HCT116 (cell line): ENCODE results near the gene APPL2. TPM values are rescaled to one million over a fixed set of nuclear protein-coding genes. Genes with fewer than 3 reads are reported as not detected.
A peak's percentile ranks its signal among the peaks of the same experiment; 100 is the strongest.

Source experiments
- ATAC-seq: fragments of 200-7000 bp; cut with Tn5 transposase; 2 replicates; pipeline ENCODE4 v1.9.1; 2020; ENCODE audit warnings: mild to moderate bottlenecking, moderate library complexity
- BruUV-seq: library from RNA; stranded (reverse); fragments of 400-500 nt; replicated peaks from 2 replicates; lab custom pipeline; 2021; lab: Mats Ljungman, UMichigan
- CTCF ChIA-PET: fragments of 300-600 bp; sonication (Branson Sonifier 250); formaldehyde crosslinking; loops from one replicate; lab custom pipeline; 2021; ENCODE audit warnings: antibody characterized with exemption; lab: Charles Lee
- POLR2A ChIA-PET: fragments of 300-600, 350-600 bp; sonication (Branson Sonifier 250); formaldehyde crosslinking; loops from one replicate; lab custom pipeline; 2021; ENCODE audit warnings: antibody characterized with exemption; lab: Charles Lee
- RAD21 ChIA-PET, 2 experiments: fragments of 300-600 bp; sonication (Branson Sonifier 250); formaldehyde crosslinking; loops; one replicate each; lab custom pipeline; 2023; ENCODE audit warnings: low total read pairs in 2 of 2; ENCODE audit not compliant: uncharacterized antibody in 2 of 2, unreplicated experiment in 2 of 2, low non-redundant PET in 1 of 2; lab: Charles Lee
- DNase-seq: peaks from one replicate; pipeline ENCODE4 v3.0.0-alpha.2; 2010; ENCODE audit warnings: low read depth, low spot score
- H2AFZ ChIP-seq: fragments of 200-600 bp; shearing (Covaris generic), sonication (generic); 2 replicates; pipeline ENCODE4 v1.6.1; 2017; ENCODE audit warnings: low read depth, mixed run types, mixed read lengths, antibody characterized with exemption, low read length; ENCODE audit not compliant: poor library complexity, severe bottlenecking
- H3K27ac ChIP-seq: 2 replicates; pipeline ENCODE4 v1.5.1; 2012; ENCODE audit warnings: low read depth, low read length
- H3K27me3 ChIP-seq: fragments of 200-600 bp; sonication (generic); 2 replicates; pipeline ENCODE4 v1.6.1; 2016; ENCODE audit warnings: mixed run types, low read length, mixed read lengths; ENCODE audit not compliant: insufficient read depth
- H3K36me3 ChIP-seq, 2 experiments: fragments of 200-500 bp in 1 of 2; fragments of 200-600 bp in 1 of 2; sonication (Bioruptor generic) in 1 of 2; sonication (generic) in 1 of 2; 2 replicates each; pipeline versions ENCODE4 v1.5.1 to v1.6.1; 2014 to 2016; ENCODE audit warnings: low read length in 2 of 2, inconsistent platforms in 1 of 2, mixed read lengths in 1 of 2, mixed run types in 1 of 2; ENCODE audit not compliant: insufficient read depth in 2 of 2, control insufficient read depth in 1 of 2
- H3K4me1 ChIP-seq, 2 experiments: fragments of 200-600 bp in 1 of 2; sonication (generic) in 1 of 2; 2 replicates each; pipeline versions ENCODE4 v1.5.1 to v1.6.1; 2012 to 2017; ENCODE audit warnings: low read length in 2 of 2, inconsistent platforms in 1 of 2, mild to moderate bottlenecking in 1 of 2, mixed read lengths in 1 of 2, mixed run types in 1 of 2, moderate library complexity in 1 of 2; ENCODE audit not compliant: insufficient read depth in 2 of 2, control insufficient read depth in 1 of 2
- H3K4me2 ChIP-seq: fragments of 200-600 bp; sonication (generic); 2 replicates; pipeline ENCODE4 v1.6.1; 2017; ENCODE audit warnings: mixed run types, low read length, mixed read lengths
- H3K4me3 ChIP-seq, 2 experiments: fragments of 200-600 bp in 1 of 2; sonication (generic) in 1 of 2; replicated peaks in 1 of 2; 2 replicates each; pipeline ENCODE4 v1.5.1; 2011 to 2016; ENCODE audit warnings: low read length in 2 of 2, control low read depth in 1 of 2, low read depth in 1 of 2, mild to moderate bottlenecking in 1 of 2, mixed read lengths in 1 of 2, mixed run types in 1 of 2
- H3K79me2 ChIP-seq: fragments of 200-600 bp; sonication (generic); 2 replicates; pipeline ENCODE4 v1.6.1; 2017; ENCODE audit warnings: mild to moderate bottlenecking, mixed run types, low read length, moderate library complexity, mixed read lengths; ENCODE audit not compliant: insufficient read depth
- H3K9ac ChIP-seq: fragments of 200-600 bp; sonication (generic); 2 replicates; pipeline ENCODE4 v1.6.1; 2016; ENCODE audit warnings: low read length, mixed read lengths
- H3K9me2 ChIP-seq: fragments of 200-600 bp; sonication (generic), shearing (Covaris generic); 2 replicates; pipeline ENCODE4 v1.6.1; 2017; ENCODE audit warnings: mixed run types, mild to moderate bottlenecking, moderate library complexity; ENCODE audit not compliant: insufficient read depth
- H3K9me3 ChIP-seq, 2 experiments: fragments of 200-500 bp in 1 of 2; fragments of 200-600 bp in 1 of 2; sonication (Bioruptor generic) in 1 of 2; sonication (generic) in 1 of 2; 2 replicates each; pipeline ENCODE4 v1.6.1; 2014 to 2017; ENCODE audit warnings: low read length in 2 of 2, mixed read lengths in 2 of 2, inconsistent platforms in 1 of 2, low read depth in 1 of 2, mild to moderate bottlenecking in 1 of 2, mixed run types in 1 of 2, moderate library complexity in 1 of 2; ENCODE audit not compliant: control insufficient read depth in 1 of 2, insufficient read depth in 1 of 2
- H4K20me1 ChIP-seq: fragments of 200-600 bp; sonication (generic), shearing (Covaris generic); 2 replicates; pipeline ENCODE4 v1.6.1; 2017; ENCODE audit warnings: mixed run types, mild to moderate bottlenecking, moderate library complexity; ENCODE audit not compliant: insufficient read depth
- CBX3 ChIP-seq: IDR thresholded peaks from 2 replicates; pipeline ENCODE4 v1.6.1; 2012; ENCODE audit warnings: low read depth
- CEBPB ChIP-seq: IDR thresholded peaks from 2 replicates; pipeline ENCODE4 v1.6.1; 2012; ENCODE audit warnings: low read depth
- CTCF ChIP-seq, 3 experiments: fragments of 200-600 bp in 1 of 3; sonication (generic) in 1 of 3; IDR thresholded peaks in 2 of 3; conservative IDR thresholded peaks in 1 of 3; 2 replicates each; pipeline ENCODE4 v1.5.1; 2012 to 2017; ENCODE audit warnings: low read depth in 2 of 3, low read length in 2 of 3, antibody characterized with exemption in 1 of 3, borderline replicate concordance in 1 of 3, control low read depth in 1 of 3, mild to moderate bottlenecking in 1 of 3, mixed read lengths in 1 of 3, mixed run types in 1 of 3, moderate library complexity in 1 of 3; ENCODE audit not compliant: insufficient read depth in 1 of 3
- EZH2phosphoT487 ChIP-seq: fragments of 200-600 bp; IDR thresholded peaks from 2 replicates; pipeline ENCODE4 v1.6.1; 2018; ENCODE audit warnings: antibody characterized with exemption, borderline replicate concordance
- FOSL1 ChIP-seq: IDR thresholded peaks from 2 replicates; pipeline ENCODE4 v1.6.1; 2012; ENCODE audit warnings: low read depth
- POLR2A ChIP-seq: IDR thresholded peaks from 2 replicates; pipeline ENCODE4 v1.7.0; 2011; ENCODE audit warnings: borderline replicate concordance; ENCODE audit not compliant: insufficient read depth, insufficient read length; ENCODE audit errors: extremely low read depth
- POLR2AphosphoS5 ChIP-seq: IDR thresholded peaks from 2 replicates; pipeline ENCODE4 v1.6.1; 2011; ENCODE audit warnings: mild to moderate bottlenecking, low read depth, low read length, moderate library complexity
- RAD21 ChIP-seq: IDR thresholded peaks from 2 replicates; pipeline ENCODE4 v1.6.1; 2012; ENCODE audit warnings: low read depth, mild to moderate bottlenecking
- SP1 ChIP-seq: IDR thresholded peaks from 2 replicates; pipeline ENCODE4 v1.6.1; 2012; ENCODE audit warnings: low read depth
- ZFX ChIP-seq: fragments of 450-650 bp; IDR thresholded peaks from 2 replicates; pipeline ENCODE4 v1.6.1; 2017
- ZNF274 ChIP-seq: fragments of 200-500 bp; sonication (Bioruptor generic); IDR thresholded peaks from 2 replicates; pipeline ENCODE4 v1.6.1; 2014; ENCODE audit warnings: mild to moderate bottlenecking, low read depth, low read length, inconsistent platforms
- intact Hi-C: fragments of 100-400 bp; cut with micrococcal nuclease; formaldehyde crosslinking; loops from 2 replicates; pipeline ENCODE4 v1.10.0; 2022
- total RNA-seq: library from RNA; stranded (reverse); gene quantifications from one replicate; pipeline ENCODE4 v1.2.1, GENCODE V29; 2021; ENCODE audit not compliant: unreplicated experiment
- TF ChIP-seq, protein P1 (sequence below): IDR thresholded peaks from 2 replicates; pipeline ENCODE4 v1.6.1; 2011; ENCODE audit warnings: mild to moderate bottlenecking, low read length, moderate library complexity; ENCODE audit not compliant: insufficient replicate concordance; ENCODE audit errors: extremely low read depth
- TF ChIP-seq, protein P2 (sequence below): IDR thresholded peaks from 2 replicates; pipeline ENCODE4 v1.6.1; 2012; ENCODE audit warnings: low read depth

APPL2 gene
- total RNA-seq, 1 experiment from 2014 or later: 22.6 TPM

DNA sequence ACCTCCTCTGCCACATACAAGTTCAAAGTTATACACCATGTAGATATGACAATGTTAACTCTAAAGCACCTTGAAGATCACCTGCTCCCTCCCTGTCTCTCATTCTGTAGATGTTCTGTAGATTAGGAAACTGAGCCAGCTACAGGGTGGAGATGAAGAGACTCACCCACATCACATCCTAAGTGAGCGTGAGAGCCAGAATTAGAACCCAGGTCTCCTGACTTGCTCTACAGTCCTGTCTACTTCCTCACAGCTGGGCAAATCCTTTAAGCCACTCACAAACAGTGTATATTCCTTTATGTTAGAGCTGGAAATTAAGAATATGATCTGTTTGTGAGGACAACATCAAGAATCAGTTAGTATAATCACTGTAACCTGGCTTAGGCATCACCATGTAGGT lies 1.8 kb downstream of the APPL2 start:
- intact Hi-C loops: no loop called here
- Histone ChIP-seq H3K4me3 (no peak overlapping the region), H3K27me3 (no peaks in the 10 kb centered on the region), H3K36me3 (no peaks in the 10 kb centered on the region), H3K4me1 (peaks cover 5 to 16% of the 10 kb centered on the region in 2 experiments; a peak in 3 of 4 replicates), H2AFZ (no peak overlapping the region), H3K9me2 (no peaks in the 10 kb centered on the region), H3K27ac (no peak overlapping the region), H3K9me3 (no peaks in the 10 kb centered on the region), H3K79me2 (no peaks in the 10 kb centered on the region; the same call in 1 of the 2 replicates), H3K9ac (no peak overlapping the region), H4K20me1 (no peaks in the 10 kb centered on the region), H3K4me2 (peak overlapping the region; percentile 89)
- ChIA-PET RAD21 (no interaction called here), CTCF (no interaction called here), POLR2A (no interaction called here)
- TF ChIP-seq ZNF274: no peak
- no peak for TF ChIP-seq CTCF (IDR thresholded peaks at IDR 0.05 in 2 of 3, conservative IDR thresholded peaks at IDR 0.05 in 1 of 3; ENCODE audit: borderline replicate concordance in 1 of 3, insufficient read depth in 1 of 3, low read depth in 2 of 3, low read length in 2 of 3)
- no peak for TF ChIP-seq CEBPB
- TF ChIP-seq, protein P1, sequence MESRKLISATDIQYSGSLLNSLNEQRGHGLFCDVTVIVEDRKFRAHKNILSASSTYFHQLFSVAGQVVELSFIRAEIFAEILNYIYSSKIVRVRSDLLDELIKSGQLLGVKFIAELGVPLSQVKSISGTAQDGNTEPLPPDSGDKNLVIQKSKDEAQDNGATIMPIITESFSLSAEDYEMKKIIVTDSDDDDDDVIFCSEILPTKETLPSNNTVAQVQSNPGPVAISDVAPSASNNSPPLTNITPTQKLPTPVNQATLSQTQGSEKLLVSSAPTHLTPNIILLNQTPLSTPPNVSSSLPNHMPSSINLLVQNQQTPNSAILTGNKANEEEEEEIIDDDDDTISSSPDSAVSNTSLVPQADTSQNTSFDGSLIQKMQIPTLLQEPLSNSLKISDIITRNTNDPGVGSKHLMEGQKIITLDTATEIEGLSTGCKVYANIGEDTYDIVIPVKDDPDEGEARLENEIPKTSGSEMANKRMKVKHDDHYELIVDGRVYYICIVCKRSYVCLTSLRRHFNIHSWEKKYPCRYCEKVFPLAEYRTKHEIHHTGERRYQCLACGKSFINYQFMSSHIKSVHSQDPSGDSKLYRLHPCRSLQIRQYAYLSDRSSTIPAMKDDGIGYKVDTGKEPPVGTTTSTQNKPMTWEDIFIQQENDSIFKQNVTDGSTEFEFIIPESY: no peak
- TF ChIP-seq RAD21: no peak
- no peak for TF ChIP-seq EZH2phosphoT487
- TF ChIP-seq POLR2AphosphoS5: no peak
- TF ChIP-seq ZFX: no peak
- no peak for TF ChIP-seq CBX3
- TF ChIP-seq FOSL1: no peak
- TF ChIP-seq SP1: no peak
- no peak for TF ChIP-seq POLR2A
- TF ChIP-seq, protein P2, sequence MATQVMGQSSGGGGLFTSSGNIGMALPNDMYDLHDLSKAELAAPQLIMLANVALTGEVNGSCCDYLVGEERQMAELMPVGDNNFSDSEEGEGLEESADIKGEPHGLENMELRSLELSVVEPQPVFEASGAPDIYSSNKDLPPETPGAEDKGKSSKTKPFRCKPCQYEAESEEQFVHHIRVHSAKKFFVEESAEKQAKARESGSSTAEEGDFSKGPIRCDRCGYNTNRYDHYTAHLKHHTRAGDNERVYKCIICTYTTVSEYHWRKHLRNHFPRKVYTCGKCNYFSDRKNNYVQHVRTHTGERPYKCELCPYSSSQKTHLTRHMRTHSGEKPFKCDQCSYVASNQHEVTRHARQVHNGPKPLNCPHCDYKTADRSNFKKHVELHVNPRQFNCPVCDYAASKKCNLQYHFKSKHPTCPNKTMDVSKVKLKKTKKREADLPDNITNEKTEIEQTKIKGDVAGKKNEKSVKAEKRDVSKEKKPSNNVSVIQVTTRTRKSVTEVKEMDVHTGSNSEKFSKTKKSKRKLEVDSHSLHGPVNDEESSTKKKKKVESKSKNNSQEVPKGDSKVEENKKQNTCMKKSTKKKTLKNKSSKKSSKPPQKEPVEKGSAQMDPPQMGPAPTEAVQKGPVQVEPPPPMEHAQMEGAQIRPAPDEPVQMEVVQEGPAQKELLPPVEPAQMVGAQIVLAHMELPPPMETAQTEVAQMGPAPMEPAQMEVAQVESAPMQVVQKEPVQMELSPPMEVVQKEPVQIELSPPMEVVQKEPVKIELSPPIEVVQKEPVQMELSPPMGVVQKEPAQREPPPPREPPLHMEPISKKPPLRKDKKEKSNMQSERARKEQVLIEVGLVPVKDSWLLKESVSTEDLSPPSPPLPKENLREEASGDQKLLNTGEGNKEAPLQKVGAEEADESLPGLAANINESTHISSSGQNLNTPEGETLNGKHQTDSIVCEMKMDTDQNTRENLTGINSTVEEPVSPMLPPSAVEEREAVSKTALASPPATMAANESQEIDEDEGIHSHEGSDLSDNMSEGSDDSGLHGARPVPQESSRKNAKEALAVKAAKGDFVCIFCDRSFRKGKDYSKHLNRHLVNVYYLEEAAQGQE: no peak
- no TSS peak for BruUV-seq
- ATAC-seq (no peak), DNase-seq (no peak)
